Esophagus (tissue), 2 donors: ENCODE measurements around the gene SLC26A8. TPM values are rescaled to one million over a fixed set of nuclear protein-coding genes. Genes with fewer than 3 reads are reported as not detected.
A peak's percentile ranks its signal among the peaks of the same experiment; 100 is the strongest.
"Not testable (repeated sequence)": the region's sequence is repeated elsewhere in the genome, so short reads cannot be mapped to it uniquely, and the experiment has no call there.

Experiments used
- H3K27ac ChIP-seq, 2 donors: one replicate each; pipeline ENCODE4 v1.5.1; 2013; ENCODE audit warnings: low read depth in 2 of 2, mild to moderate bottlenecking in 2 of 2, inconsistent platforms in 1 of 2, low read length in 1 of 2, moderate library complexity in 1 of 2
- H3K27me3 ChIP-seq, 2 donors: one replicate each; pipeline ENCODE4 v1.6.1; 2013; ENCODE audit warnings: low read length in 2 of 2, control low read depth in 1 of 2, mild to moderate bottlenecking in 1 of 2; ENCODE audit not compliant: insufficient read depth in 2 of 2, control insufficient read depth in 1 of 2
- H3K36me3 ChIP-seq, 2 donors: one replicate each; pipeline ENCODE4 v1.6.1; 2013; ENCODE audit warnings: low read length in 1 of 2; ENCODE audit not compliant: control insufficient read depth in 2 of 2, insufficient read depth in 2 of 2
- H3K4me1 ChIP-seq, 2 donors: one replicate each; pipeline ENCODE4 v1.6.1; 2013; ENCODE audit warnings: low read length in 1 of 2; ENCODE audit not compliant: control insufficient read depth in 2 of 2, insufficient read depth in 2 of 2
- H3K4me3 ChIP-seq, 2 donors: one replicate each; pipeline ENCODE4 v1.5.1; 2013; ENCODE audit warnings: low read length in 2 of 2, mild to moderate bottlenecking in 2 of 2, low read depth in 1 of 2, moderate library complexity in 1 of 2
- H3K9me3 ChIP-seq, 2 donors: one replicate each; pipeline ENCODE4 v1.6.1; 2013; ENCODE audit warnings: mild to moderate bottlenecking in 2 of 2, low read depth in 1 of 2, low read length in 1 of 2, moderate library complexity in 1 of 2; ENCODE audit not compliant: control insufficient read depth in 2 of 2, insufficient read depth in 1 of 2
- WGBS, 2 donors: extraction: QIAGEN DNeasy Blood & Tissue Kit; methylation state at CpG; one replicate each; pipeline ENCODE4 v1.1.7; 2013; 5-methylcytosine and 5-hydroxymethylcytosine counted together
- polyA plus RNA-seq, 2 donors: library from polyadenylated mRNA; stranded (reverse); fragments of 200-250 nt; gene quantifications; one replicate each; pipeline ENCODE4 v1.2.3, GENCODE V29; 2013
- donor health status: healthy with polysubstance abuse.
- donor health status: Bipolar disorder and iron deficiency.

SLC26A8 gene
- polyA plus RNA-seq, 2 donors: 0.04 TPM; not detected in 1

DNA sequence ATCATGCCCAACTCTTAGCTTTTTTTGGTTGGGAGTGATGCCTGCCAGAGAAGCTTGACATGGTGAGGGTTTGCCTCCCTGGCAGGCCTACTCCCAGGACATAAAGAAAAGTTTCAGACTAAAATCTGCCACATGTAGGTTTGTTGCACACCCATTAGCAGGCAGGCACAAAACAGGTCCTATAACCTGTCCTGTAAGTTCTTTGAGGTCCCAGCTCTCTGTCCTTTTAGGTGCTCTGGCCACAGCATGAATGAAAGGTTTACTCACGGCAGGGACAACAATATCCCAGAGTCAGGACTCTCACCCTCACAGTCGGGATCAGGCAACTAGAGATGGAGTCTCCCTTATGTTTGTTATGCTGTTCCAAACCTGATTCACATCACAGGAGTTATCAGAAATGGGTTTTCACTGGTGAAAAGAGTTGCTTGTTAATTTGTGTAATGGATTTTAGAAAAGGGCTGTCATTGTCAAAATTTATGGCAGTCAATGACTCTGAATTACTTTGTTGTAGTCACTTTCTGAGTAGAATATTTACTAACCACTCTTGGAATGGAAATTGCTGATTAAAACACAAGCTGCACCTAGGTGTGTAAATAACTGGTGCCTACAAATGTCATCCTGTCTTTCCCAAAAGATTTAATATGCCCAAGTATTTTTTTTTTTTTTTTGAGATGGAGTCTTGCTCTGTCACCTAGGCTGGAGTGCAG, 97.8 kb downstream of the SLC26A8 start:
- Histone ChIP-seq H3K36me3 (no peaks in the 10 kb centered on the region), H3K27ac (peak overlapping the region; percentile 73 to 80), H3K4me3 (no peak overlapping the region), H3K27me3 (no peaks in the 10 kb centered on the region), H3K9me3 (no peaks in the 10 kb centered on the region), H3K4me1 (no peaks in the 10 kb centered on the region)
- WGBS, 2 donors: 66 to 73% methylated on average over 2 of the region's 2 CpGs

DNA sequence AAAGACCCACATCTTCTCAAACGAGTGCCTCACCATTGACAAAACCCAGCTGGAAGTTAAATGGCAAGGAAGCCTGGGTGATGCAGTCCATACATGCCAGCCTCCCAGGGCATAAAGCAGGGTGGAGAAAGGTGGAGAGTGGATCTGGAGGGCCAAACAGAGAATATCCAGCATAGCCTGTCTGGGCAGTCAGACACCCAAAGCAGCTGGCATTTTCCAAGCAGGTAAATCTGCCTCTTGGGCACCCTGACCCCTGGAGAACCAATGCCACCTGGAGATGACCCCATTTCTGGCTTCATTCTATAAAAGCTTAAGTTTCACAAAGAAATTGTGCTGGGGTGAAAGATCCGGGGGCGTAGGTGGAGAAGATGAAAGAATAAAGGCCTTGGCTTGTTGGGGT, 98.5 kb downstream of the SLC26A8 start:
- 81 to 83% methylated on average over 3 of the region's 3 CpGs for WGBS, 2 donors
- H3K27ac ChIP-seq: peak overlapping the region; percentile 73 to 80
- H3K9me3 ChIP-seq: no peaks in the 10 kb centered on the region
- H3K4me1 ChIP-seq: no peaks in the 10 kb centered on the region
- H3K27me3 ChIP-seq: no peaks in the 10 kb centered on the region
- no peaks in the 10 kb centered on the region for H3K36me3 ChIP-seq
- no peak overlapping the region for H3K4me3 ChIP-seq

DNA sequence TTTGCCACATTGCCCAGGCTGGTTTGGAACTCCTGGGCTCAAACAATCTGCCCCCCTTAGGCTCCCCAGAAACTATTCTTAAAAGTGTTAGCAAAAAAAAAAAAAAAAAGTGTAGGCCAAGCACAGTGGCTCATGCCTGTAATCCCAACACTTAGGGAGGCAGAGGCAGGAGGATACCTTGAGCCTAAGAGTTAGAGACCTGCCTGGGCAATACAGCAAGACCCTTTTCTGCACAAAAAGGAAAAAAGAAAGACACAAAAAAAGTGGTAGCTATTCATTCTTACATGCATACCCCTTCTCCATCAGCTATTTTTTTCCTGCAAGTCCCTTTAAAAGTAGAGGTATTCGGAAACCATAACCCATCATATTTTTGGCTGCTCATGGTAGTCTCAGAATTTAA, 100.3 kb downstream of the SLC26A8 start:
- no peak overlapping the region for H3K27ac ChIP-seq
- no peaks in the 10 kb centered on the region for H3K36me3 ChIP-seq
- no peaks in the 10 kb centered on the region for H3K4me1 ChIP-seq
- no peak overlapping the region for H3K4me3 ChIP-seq
- WGBS, 2 donors: 95 to 100% methylated on average over 1 of the region's 1 CpG
- H3K27me3 ChIP-seq: no peaks in the 10 kb centered on the region
- no peaks in the 10 kb centered on the region for H3K9me3 ChIP-seq

DNA sequence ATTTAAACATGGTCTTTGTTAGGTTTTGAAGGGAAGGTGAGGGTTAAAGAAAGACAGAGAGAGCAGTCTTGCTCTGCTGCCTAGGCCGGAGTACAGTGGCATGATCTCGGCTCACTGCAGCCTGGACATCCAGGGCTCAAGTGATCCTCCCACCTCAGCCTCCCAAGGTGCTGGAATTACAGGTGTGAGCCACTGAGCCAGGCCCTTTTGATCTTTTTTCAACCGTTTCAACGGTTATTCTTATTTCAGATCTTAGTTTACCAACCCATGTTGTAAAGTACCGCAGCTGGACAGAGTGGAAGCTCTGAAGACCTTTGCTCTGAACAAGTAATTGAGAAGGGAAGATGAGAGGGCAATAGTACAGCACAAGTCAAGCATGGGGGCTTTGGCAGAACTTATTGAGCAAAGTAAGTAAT, 102.3 kb downstream of the SLC26A8 start:
- Histone ChIP-seq H3K4me3 (no peak overlapping the region), H3K27ac (no peak overlapping the region), H3K4me1 (no peaks in the 10 kb centered on the region), H3K27me3 (no peaks in the 10 kb centered on the region), H3K36me3 (no peaks in the 10 kb centered on the region), H3K9me3 (no peaks in the 10 kb centered on the region)
- 62 to 74% methylated on average over 5 of the region's 5 CpGs for WGBS, 2 donors

DNA sequence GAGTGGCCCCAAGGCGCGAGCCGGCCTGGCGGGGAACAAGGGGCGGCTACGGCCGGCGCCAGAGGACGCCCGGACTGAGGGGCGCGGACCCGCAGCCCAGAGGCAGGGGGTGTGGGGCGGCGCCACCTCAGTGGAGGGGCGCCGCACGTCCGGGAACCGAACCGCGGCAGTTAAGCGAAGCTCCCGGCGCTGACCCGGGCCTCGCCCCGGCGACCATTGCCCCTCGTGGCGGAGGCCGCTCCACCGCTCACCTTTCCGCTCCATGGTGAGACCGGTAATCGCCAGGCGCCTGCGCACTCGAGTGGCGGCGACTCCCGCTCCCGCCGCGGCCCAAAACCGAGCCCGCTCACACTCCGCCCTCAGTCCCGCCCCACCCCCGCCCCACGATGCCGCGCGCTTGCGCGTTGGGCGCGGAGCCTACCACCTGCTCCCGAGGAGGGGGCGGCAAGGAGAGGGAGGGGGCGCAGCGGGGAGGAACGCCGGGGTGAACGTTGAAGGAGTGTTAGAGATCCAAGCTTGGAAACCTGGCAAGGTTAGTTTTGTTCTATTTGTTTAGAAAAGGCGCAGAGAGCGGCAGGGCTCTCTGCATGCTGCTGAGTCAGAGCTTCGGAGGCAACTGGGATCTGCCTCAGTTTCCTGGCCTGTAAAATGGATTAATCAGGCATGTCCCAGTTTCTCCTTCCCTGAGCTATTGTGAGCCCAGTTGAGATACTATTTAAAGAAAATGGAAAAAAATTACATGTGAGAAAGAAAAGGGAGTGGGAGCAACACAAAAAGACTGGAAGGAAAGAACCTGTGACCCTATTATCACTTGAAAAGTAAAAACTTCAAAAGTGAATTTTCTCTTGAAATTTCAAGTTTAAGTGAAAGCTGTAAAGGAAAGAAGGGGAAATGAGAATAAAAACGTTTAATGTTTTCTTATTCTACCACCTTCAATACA, 103.4 kb downstream of the SLC26A8 start, which contains the start of gene SRPK1:
Gene SRPK1 (minus strand): TSS at position 306 of the 940 bp plus-strand sequence. CDS start 42 bp downstream, at position 264.
- Histone ChIP-seq H3K36me3 (no peaks in the 10 kb centered on the region), H3K9me3 (no peaks in the 10 kb centered on the region), H3K4me3 (peak within 1 kb of the TSS; percentile 64 to 89), H3K27me3 (no peaks in the 10 kb centered on the region), H3K27ac (peak within 1 kb of the TSS; percentile 63 to 92), H3K4me1 (no peaks in the 10 kb centered on the region)
- 0 to 1% methylated on average over 42 to 69 of the region's 69 CpGs for WGBS, 2 donors

DNA sequence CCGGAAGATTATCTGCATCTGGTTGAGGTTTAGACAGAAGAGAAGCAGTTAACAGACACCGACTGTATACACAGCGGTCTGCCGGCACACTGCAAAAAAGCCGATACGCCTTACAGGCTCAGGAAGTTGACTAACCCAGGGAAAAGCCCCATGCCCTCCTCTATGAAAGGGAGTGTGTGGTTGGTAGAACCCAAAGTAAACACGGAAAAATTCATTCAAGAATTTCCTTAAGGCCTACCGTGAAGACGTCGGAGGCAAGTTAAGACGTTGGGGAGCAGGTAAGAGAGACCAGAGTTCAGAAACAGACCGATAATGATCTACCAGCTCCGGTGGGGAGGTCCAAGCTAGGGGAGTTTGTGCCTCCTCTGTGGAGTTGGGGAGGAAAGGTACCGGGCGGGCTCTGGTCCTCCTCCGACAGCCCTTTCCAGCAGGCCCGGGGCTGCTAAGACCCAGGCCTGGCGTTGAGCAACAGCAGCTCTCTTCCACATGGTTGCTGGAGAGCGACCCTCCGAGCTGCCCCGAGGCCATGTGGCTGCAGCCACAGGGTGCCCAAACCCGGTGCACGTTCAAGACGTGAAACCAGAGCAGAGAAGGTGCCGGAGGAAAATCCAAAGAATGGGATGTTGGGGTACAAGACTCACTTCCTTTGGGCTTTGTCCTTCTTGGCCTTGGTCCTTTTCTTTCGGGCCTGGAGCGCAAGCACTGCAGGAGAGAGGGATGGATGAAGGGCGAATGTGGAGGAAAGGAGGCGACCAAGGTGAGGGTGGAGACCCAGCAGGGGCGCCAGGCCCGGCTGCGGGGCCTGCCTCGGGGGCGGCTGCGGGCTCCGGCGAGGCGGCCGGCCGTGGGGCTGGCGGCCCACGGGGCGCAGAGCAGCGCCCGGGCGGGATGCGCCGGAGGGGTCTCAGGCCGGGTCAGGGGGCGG, 104.4 kb downstream of the SLC26A8 start:
- Histone ChIP-seq H3K36me3 (no peaks in the 10 kb centered on the region), H3K4me1 (no peaks in the 10 kb centered on the region), H3K27ac (peak overlapping the region; percentile 63 to 92), H3K9me3 (no peaks in the 10 kb centered on the region), H3K4me3 (peak overlapping the region; percentile 64 to 89), H3K27me3 (no peaks in the 10 kb centered on the region)
- WGBS, 2 donors: 0 to 1% methylated on average over 48 to 50 of the region's 50 CpGs

DNA sequence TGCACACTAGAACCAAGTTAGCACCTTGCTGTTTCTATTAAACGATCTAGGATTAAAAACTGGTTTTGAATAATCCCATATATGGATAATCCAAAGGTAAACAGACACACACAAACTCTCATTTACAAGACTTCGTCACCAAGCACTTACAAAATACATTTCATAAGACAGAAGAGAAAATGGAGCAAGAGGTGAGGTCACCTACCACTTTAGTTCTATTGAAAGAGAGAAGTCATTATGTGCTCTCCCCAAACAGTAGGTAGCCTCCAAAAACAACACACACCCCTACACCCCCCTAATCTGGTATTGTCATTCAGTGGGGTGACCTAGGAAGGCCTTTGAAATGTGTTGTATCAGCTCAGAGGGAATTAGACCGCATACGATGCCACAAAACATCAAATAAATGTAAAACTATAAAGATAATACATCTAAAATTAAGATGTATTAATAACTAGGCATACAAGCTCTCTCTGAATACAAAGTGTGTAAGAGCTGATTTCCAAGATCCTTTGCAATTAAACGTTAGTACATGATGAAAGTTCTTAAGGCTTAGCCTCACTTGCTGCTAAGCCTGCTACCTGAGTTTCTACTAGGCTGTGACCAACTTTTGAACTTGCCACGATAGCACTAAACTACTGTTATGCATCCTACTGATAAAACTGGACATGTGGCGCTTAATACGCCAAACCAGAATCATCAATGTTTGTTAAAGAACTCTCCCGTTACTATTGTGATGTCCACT, 105.2 kb downstream of the SLC26A8 start:
- no peaks in the 10 kb centered on the region for H3K27me3 ChIP-seq
- H3K27ac ChIP-seq: peak overlapping the region; percentile 39 to 92
- no peaks in the 10 kb centered on the region for H3K9me3 ChIP-seq
- H3K36me3 ChIP-seq: no peaks in the 10 kb centered on the region
- no peaks in the 10 kb centered on the region for H3K4me1 ChIP-seq
- WGBS, 2 donors: 16 to 17% methylated on average over 9 of the region's 9 CpGs
- peak overlapping the region; percentile 64 to 89 for H3K4me3 ChIP-seq

DNA sequence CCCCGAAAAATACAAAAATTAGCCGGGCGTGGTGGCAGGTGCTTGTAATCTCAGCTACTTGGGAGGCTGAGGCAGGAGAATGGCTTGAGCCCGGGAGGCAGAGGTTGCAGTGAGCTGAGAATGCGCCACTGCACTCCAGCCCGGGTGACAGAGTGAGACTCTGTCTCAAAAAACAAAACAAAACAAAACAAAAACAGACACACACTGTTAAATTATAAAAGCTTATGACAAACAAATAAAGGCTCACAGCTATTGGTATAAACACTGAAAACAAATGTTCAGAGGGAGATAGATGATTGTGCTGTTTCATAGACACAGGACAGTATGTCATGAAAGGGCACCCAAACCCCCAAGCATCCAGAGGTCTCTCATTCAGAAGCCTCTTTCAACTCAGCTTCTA, 107.5 kb downstream of the SLC26A8 start:
- 89 to 95% methylated on average over 6 of the region's 6 CpGs for WGBS, 2 donors
- H3K36me3 ChIP-seq, H3K4me1 ChIP-seq, H3K27me3 ChIP-seq, H3K9me3 ChIP-seq, H3K27ac ChIP-seq, H3K4me3 ChIP-seq: not testable (repeated sequence)
